ENCODE data around the gene CTNNA1. TPM values are rescaled to one million over a fixed set of nuclear protein-coding genes. Genes with fewer than 3 reads are reported as not detected.

The CTNNA1 gene
- total RNA-seq, 2 donors from 2014 or later: 266 to 322 TPM

GRCh38 chr5:138732933-138733332, 20.3 kb upstream of the CTNNA1 start:
- TF ChIP-seq CTCF (IDR thresholded peaks at IDR 0.05): no peak
- Histone ChIP-seq H3K27me3 (replicated peaks; ENCODE audit: insufficient read depth) (no peaks in the 10 kb centered on the region), H3K4me1 (ENCODE audit: control insufficient read depth in 1 of 2, low read depth in 2 of 2) (no peaks in the 10 kb centered on the region), H3K4me3 (no peak overlapping the region), H3K36me3 (no peaks in the 10 kb centered on the region), H3K9me3 (no peaks in the 10 kb centered on the region), H3K27ac (no peak overlapping the region)
- DNase-seq (ENCODE audit: low spot score) (no peak), ATAC-seq (ENCODE audit: insufficient number of reproducible peaks, low FRiP score, low read depth) (no peak)

- H3K4me1 ChIP-seq (ENCODE audit: control insufficient read depth in 1 of 2, low read depth in 2 of 2): no peaks in the 10 kb centered on the region
- no peak for TF ChIP-seq CTCF (IDR thresholded peaks at IDR 0.05)
- H3K27ac ChIP-seq: no peak overlapping the region
- DNase-seq (ENCODE audit: low spot score) (no peak), ATAC-seq (ENCODE audit: insufficient number of reproducible peaks, low FRiP score, low read depth) (no peak)
- no peaks in the 10 kb centered on the region for H3K27me3 ChIP-seq (replicated peaks; ENCODE audit: insufficient read depth)
- H3K9me3 ChIP-seq: no peaks in the 10 kb centered on the region
- no peak overlapping the region for H3K4me3 ChIP-seq
- H3K36me3 ChIP-seq: no peaks in the 10 kb centered on the region
Measured at GRCh38 chr5:138733509-138733908, 19.7 kb upstream of the CTNNA1 start.

- H3K27ac ChIP-seq: no peak overlapping the region
- DNase-seq (ENCODE audit: low spot score) (no peak), ATAC-seq (ENCODE audit: insufficient number of reproducible peaks, low FRiP score, low read depth) (no peak)
- H3K27me3 ChIP-seq (replicated peaks; ENCODE audit: insufficient read depth): no peaks in the 10 kb centered on the region
- no peaks in the 10 kb centered on the region for H3K36me3 ChIP-seq
- TF ChIP-seq CTCF (IDR thresholded peaks at IDR 0.05): no peak
- no peaks in the 10 kb centered on the region for H3K4me1 ChIP-seq (ENCODE audit: control insufficient read depth in 1 of 2, low read depth in 2 of 2)
- no peak overlapping the region for H3K4me3 ChIP-seq
- H3K9me3 ChIP-seq: no peaks in the 10 kb centered on the region
Measured at GRCh38 chr5:138736293-138736692, 16.9 kb upstream of the CTNNA1 start.

- Histone ChIP-seq H3K36me3 (no peaks in the 10 kb centered on the region), H3K27me3 (replicated peaks; ENCODE audit: insufficient read depth) (no peaks in the 10 kb centered on the region), H3K9me3 (no peaks in the 10 kb centered on the region), H3K27ac (no peak overlapping the region), H3K4me3 (no peak overlapping the region), H3K4me1 (ENCODE audit: control insufficient read depth in 1 of 2, low read depth in 2 of 2) (no peaks in the 10 kb centered on the region)
- ATAC-seq (ENCODE audit: insufficient number of reproducible peaks, low FRiP score, low read depth) (no peak), DNase-seq (ENCODE audit: low spot score) (no peak)
- TF ChIP-seq CTCF (IDR thresholded peaks at IDR 0.05): no peak
Measured at GRCh38 chr5:138737494-138738265, 15.5 kb upstream of the CTNNA1 start.

- Histone ChIP-seq H3K4me1 (ENCODE audit: control insufficient read depth in 1 of 2, low read depth in 2 of 2) (no peaks in the 10 kb centered on the region), H3K27me3 (replicated peaks; ENCODE audit: insufficient read depth) (no peaks in the 10 kb centered on the region), H3K27ac (no peak overlapping the region), H3K36me3 (no peaks in the 10 kb centered on the region), H3K4me3 (no peak overlapping the region), H3K9me3 (no peaks in the 10 kb centered on the region)
- ATAC-seq (ENCODE audit: insufficient number of reproducible peaks, low FRiP score, low read depth) (no peak), DNase-seq (ENCODE audit: low spot score) (no peak)
- no peak for TF ChIP-seq CTCF (IDR thresholded peaks at IDR 0.05)
Measured at GRCh38 chr5:138738399-138738798, 14.8 kb upstream of the CTNNA1 start.

Data from thoracic aorta (tissue), 2 donors.